Endometrial microvascular endothelial cells (primary cell): ENCODE data around the gene IL6. TPM values are rescaled to one million over a fixed set of nuclear protein-coding genes. Genes with fewer than 3 reads are reported as not detected.
"Not testable (repeated sequence)": the region's sequence is repeated elsewhere in the genome, so short reads cannot be mapped to it uniquely, and the experiment has no call there.

Experiments
- in situ Hi-C: cut with HindIII; loops from 2 replicates; pipeline ENCODE4 v1.10.0; 2017; ENCODE audit warnings: low sequenced_read_pairs, low pct_unique_long_range_greater_than_20kb; ENCODE audit errors: inconsistent ontology term
- total RNA-seq: library from RNA; depleted of rRNA; stranded (reverse); fragments of >200 nt; gene quantifications from one replicate; pipeline ENCODE4 v1.2.3, GENCODE V29; 2015; ENCODE audit errors: inconsistent ontology term

Gene IL6
- total RNA-seq, 1 donor from 2014 or later = 6.6 TPM

GRCh38 chr7:22702516-22702915, 24.5 kb upstream of the IL6 start:
- in situ Hi-C loops = no loop called here

- in situ Hi-C loops = not testable (repeated sequence)
These were observed 23.7 kb upstream of the IL6 start for GRCh38 chr7:22703107-22703855.

GRCh38 chr7:22703978-22704610, 22.9 kb upstream of the IL6 start:
- in situ Hi-C loops = not testable (repeated sequence)

GRCh38 chr7:22704722-22705121, 22.3 kb upstream of the IL6 start:
- in situ Hi-C loops = not testable (repeated sequence)

GRCh38 chr7:22705874-22706273, 21.1 kb upstream of the IL6 start:
- in situ Hi-C loops = not testable (repeated sequence)

- in situ Hi-C loops = not testable (repeated sequence)
These were observed 19.8 kb upstream of the IL6 start for GRCh38 chr7:22707026-22707691.

- in situ Hi-C loops = not testable (repeated sequence)
These were observed 18.8 kb upstream of the IL6 start for GRCh38 chr7:22708214-22708613.

GRCh38 chr7:22708677-22709061, 18.3 kb upstream of the IL6 start:
- in situ Hi-C loops = not testable (repeated sequence)

GRCh38 chr7:22709062-22709829, 17.8 kb upstream of the IL6 start:
- in situ Hi-C loops = not testable (repeated sequence)

- in situ Hi-C loops = no loop called here
These were observed 17.1 kb upstream of the IL6 start for GRCh38 chr7:22709857-22710256.

GRCh38 chr7:22712999-22713398, 14.0 kb upstream of the IL6 start:
- in situ Hi-C loops = no loop called here

- in situ Hi-C loops = no loop called here
These were observed 13.5 kb upstream of the IL6 start for GRCh38 chr7:22713463-22713862.

GRCh38 chr7:22715969-22716368, 11.0 kb upstream of the IL6 start:
- in situ Hi-C loops = no loop called here

- in situ Hi-C loops = no loop called here
These were observed 9.2 kb upstream of the IL6 start for GRCh38 chr7:22717760-22718159.

GRCh38 chr7:22718200-22718711, 8.7 kb upstream of the IL6 start:
- in situ Hi-C loops = no loop called here

- in situ Hi-C loops = no loop called here
These were observed 8.0 kb upstream of the IL6 start for GRCh38 chr7:22718911-22719420.

GRCh38 chr7:22720791-22721786, 5.9 kb upstream of the IL6 start:
- in situ Hi-C loops = no loop called here
